AG09319 (cell line): ENCODE measurements around the gene SHANK3.
A peak's percentile ranks its signal among the peaks of the same experiment; 100 is the strongest.
"Not testable (repeated sequence)": the region's sequence is repeated elsewhere in the genome, so short reads cannot be mapped to it uniquely, and the experiment has no call there.

Experiments used
- DNase-seq: peaks from one replicate; pipeline ENCODE4 v3.0.0-alpha.2; 2010; ENCODE audit warnings: low read depth; ENCODE audit errors: extremely low read depth
- CTCF ChIP-seq: IDR thresholded peaks from 2 replicates; pipeline ENCODE4 v1.5.1; 2011; ENCODE audit warnings: low read depth, mild to moderate bottlenecking, inconsistent platforms, low read length, moderate library complexity

The SHANK3 gene

GRCh38 chr22:50627642-50628542 lies 44.7 kb upstream of the SHANK3 start, which contains the start of gene ARSA:
Gene ARSA (minus strand): TSS chr22:50628152. CDS start chr22:50627779, 373 bp downstream.
- peak; percentile 46 for TF ChIP-seq CTCF
- peak; percentile 32 for DNase-seq

DNA sequence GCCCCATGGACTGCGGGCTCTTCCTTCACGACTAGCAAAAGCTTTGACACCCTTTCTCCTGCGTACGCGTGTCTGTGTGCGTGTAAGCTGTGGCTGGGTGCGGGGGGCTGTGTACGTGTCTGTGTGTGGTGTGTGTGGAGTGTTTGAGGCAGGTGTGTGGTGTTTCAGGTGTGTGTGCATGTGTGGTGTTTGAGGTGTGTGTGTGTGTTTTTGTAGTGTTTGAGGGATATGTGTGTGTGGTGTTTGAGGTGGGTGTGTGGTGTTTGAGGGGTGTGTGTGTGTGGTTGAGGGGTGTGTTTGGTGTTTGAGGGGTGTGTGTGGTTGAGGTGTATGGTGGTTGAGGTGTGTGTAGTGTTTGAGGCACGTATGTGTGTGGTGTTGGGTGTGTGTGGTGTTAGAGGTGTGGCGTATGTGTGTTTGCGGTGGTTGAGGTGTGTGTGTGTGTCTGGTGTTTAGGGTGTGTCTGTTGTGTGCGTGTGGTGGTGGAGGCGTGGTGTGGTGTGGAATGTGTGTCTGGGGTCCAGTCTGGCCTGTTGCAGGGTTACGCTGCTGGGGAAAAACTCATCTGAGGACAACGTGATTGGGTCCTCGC lies 44.0 kb upstream of the SHANK3 start:
- TF ChIP-seq CTCF, result no peak
- DNase-seq, result no peak

GRCh38 chr22:50630376-50630775 lies 42.2 kb upstream of the SHANK3 start:
- DNase-seq, result no peak
- no peak for TF ChIP-seq CTCF

GRCh38 chr22:50633086-50633485 lies 39.5 kb upstream of the SHANK3 start:
- no peak for DNase-seq
- TF ChIP-seq CTCF, result no peak

DNA sequence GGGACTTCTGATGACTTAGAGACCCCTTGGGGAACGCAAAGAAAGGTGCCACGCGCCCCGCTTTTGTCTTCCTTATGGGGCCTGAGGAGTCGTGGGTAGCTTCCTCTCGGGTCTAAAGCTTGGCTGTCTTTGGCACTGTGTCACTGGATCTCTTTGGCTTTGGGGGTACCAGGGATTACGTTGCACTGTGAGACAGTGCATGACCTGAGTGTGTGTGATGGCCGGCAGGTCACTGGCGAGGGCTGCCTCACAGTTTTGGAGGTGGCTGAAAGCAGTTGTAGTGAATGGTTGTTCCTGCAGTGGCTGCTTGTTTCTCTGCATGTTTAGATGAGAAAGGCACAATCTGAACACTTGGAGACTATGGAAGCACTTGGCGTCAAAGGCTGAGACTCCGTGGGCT lies 38.9 kb upstream of the SHANK3 start:
- DNase-seq, result no peak
- TF ChIP-seq CTCF, result no peak

DNA sequence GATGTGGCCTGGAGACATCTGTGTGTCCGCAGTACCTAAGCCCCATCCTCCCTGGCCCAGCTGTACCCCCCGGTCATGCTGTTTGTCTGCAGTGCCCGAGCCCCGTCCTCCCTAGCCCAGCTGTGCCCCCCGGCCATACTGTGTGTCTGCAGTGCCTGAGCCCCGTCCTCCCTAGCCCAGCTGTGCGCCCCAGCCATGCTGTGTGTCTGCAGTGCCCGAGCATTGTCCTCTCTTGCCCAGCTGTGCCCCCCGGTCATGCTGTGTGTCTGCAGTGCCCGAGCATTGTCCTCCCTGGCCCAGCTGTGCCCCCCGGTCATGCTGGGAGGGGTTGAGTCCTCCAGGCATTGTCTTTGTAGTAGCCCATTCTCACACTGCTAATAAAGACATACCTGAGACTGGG lies 37.0 kb upstream of the SHANK3 start:
- DNase-seq, result no peak
- TF ChIP-seq CTCF, result no peak

DNA sequence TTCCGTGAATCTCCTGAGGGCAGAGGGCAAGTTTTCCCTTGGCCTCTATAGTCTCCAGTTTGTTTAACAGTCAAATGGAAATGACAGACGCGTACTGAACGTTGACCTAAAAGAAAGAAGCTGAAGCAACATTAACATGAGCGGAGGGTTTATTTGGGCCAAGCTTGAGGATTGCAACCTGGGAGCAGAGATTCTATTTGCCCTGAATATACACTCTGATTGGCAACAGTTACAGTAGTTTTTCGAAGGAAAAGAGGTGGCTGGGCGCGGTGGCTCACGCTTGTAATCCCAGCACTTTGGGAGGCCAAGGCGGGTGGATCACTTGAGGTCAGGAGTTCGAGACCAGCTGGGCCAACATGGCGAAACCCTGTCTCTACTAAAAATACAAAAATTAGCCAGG lies 32.3 kb upstream of the SHANK3 start:
- DNase-seq, result not testable (repeated sequence)
